Sigmoid colon (tissue), 4 donors: Measurements from ENCODE around the gene ITPR1.

ENCODE experiments used
- POLR2A ChIP-seq, 2 donors: fragments of 450-650 bp; IDR thresholded peaks; one replicate each; pipeline ENCODE4 v1.6.1; 2016; ENCODE audit warnings: antibody characterized with exemption in 2 of 2, mild to moderate bottlenecking in 2 of 2, moderate library complexity in 2 of 2
- POLR2AphosphoS5 ChIP-seq, 4 donors: sonication (generic); formaldehyde crosslinking; IDR thresholded peaks; one replicate each; pipeline ENCODE4 v1.6.1; 2017; ENCODE audit warnings: antibody characterized with exemption in 4 of 4

DNA sequence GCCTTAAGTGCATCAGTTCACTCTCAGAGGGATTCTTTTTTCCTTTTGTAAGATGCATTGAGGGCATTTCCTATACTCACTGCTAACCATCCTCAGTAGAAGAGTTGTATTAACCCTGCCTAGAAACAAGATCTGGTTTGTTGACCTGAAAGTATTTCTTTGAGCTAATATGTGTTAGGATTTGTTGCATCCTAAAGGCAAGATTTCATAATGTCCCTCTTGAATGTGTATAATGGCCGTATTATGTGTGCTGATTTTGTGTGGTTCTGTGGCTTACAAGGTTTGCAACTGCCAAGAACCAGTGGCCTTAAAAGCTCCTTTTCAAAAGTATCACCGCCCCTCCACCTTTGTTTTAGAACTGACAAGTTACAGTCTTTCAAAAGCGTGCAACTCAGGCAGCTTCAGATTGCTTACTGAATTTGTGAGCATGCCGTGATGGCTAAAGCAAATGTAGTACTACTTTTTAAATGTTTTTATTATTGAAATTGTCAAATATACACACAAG, 304.1 kb downstream of the ITPR1 start:
- TF ChIP-seq POLR2AphosphoS5 (IDR thresholded peaks at IDR 0.05) (no peak), POLR2A (IDR thresholded peaks at IDR 0.05) (no peak)
